HG03097 (cell line): Measurements from ENCODE around the gene POLD3.

Source experiments
- ATAC-seq: cut with Tn5 transposase; IDR thresholded peaks from one replicate; pipeline ENCODE4 v1.9.1; 2021; ENCODE audit not compliant: unreplicated experiment, low FRiP score

POLD3 gene

GRCh38 chr11:74672332-74672955 lies 80.1 kb downstream of the POLD3 start:
- ATAC-seq, result no peak

GRCh38 chr11:74672956-74673692 lies 80.7 kb downstream of the POLD3 start:
- ATAC-seq, result no peak

- ATAC-seq, result no peak
Observed at GRCh38 chr11:74673693-74674360, 81.4 kb downstream of the POLD3 start.

GRCh38 chr11:74675761-74676160 lies 83.4 kb downstream of the POLD3 start:
- ATAC-seq, result no peak

DNA sequence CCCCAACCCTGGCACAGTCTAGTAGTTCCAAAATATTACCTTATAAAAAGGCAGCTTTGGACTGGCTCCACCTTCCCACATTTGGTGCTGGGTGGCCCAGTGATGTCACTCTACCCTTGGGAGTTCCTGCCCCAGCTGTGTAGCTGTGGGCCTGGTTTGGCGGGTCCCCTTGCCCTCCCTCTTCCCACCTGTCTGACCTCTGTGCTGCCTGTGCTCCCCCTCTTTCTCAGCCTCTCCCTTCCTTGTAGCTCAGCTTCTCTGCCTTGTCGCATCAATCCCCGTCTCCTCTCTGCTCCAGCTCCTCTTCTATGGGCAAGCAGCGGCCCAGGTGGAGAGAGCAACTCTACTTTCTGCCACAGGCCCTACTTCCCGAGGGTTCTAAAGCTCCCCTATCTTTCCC lies 84.2 kb downstream of the POLD3 start:
- ATAC-seq, result no peak

DNA sequence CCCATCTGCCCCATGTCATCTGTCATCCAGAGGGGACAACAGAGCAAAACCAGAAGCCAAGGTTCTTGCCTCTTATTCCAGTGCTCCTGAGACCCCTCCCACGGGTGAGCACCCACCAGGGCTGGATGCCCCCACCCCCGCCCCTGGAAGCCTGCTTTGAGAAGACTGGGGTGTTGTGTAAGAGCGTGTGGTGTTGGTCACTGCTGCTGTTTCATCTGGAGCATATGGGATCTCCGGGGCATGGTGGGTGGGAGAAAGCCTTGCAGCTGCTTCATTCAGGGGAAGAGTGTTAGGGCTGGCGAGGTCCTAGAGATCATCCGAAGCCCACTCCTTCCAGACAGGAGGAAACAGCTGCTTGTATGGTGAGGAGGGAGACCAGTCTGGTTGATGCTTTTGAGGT lies 84.7 kb downstream of the POLD3 start:
- no peak for ATAC-seq

DNA sequence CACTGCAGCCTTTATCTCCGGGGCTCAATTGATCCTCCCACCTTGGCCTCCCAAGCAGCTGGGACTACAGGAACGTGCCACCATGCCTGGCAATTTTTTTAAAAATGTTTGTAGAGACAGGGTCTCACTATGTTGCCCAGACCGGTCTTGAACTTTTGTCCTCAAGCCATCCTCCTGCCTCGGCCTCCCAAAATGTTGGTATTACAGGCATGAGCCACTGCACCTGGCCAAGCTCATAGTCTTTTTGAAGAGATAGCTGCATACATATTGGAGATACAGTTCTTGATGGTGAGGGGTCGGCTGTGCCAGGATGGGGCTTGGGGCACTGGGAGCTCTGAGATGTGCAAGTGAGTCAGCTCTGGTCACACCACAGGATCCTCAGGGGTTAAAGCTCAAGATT lies 85.7 kb downstream of the POLD3 start:
- ATAC-seq, result no peak

DNA sequence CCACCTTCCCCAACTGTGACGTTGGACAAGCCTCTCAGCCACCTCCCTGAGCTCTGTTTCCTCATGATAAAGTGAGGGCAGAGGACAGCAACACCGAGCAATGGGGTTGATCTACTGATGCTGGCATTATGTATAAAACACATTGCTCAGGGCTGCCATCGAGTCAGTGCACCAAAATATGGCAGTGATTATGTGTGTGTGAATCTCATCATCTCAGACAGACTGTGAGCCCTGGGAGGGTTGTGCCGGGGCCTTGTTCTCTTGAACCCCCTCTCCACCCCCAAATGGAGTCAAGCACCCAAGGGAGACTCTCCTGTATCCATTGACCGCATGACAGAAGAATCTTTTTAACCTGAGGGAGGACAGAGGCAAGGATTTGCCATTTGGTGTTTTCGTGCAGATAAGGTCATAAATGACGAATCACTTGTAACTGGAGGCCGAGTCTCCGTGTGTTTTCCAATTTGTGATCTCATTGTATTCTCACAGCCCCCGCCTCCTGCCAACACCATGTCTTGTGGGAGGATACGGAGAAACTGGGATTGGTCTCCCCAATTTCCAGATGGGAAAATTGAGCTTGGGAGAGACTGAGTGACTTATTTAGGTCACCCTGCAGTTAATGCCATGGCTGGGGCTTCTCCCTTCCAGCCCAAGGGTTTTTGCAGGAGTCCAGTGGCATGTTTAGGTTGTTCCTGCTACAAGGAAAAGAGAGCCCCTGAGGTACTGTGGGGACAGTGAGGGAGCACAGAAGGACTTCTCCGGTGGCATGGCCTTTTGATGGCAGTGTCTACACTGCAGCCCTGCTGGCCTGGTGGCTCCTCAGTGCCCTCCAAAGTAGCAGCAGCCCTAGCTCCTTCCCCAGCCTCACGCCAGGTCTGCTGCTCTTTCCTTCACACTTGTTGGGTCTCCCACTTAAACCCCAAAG lies 86.5 kb downstream of the POLD3 start:
- ATAC-seq, result no peak

DNA sequence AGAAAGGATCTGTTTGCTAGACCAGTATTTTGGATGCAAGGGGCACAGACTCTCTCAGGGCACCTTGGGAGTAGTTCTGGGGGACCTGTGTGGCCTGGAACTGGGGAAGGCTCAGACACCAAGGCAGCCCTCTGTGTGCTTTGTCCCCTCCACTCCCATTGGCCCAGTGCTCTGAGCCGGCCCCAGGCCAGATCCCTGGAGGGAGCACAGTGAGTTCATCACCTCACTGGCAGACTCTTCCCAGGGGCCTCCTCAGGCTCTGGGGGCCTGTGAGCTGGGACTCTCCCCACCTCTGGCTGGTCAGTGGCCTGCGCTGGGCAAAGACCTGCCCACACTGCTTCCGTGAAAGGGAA lies 87.1 kb downstream of the POLD3 start:
- no peak for ATAC-seq

- no peak for ATAC-seq
Observed at GRCh38 chr11:74680035-74680671, 87.8 kb downstream of the POLD3 start.

DNA sequence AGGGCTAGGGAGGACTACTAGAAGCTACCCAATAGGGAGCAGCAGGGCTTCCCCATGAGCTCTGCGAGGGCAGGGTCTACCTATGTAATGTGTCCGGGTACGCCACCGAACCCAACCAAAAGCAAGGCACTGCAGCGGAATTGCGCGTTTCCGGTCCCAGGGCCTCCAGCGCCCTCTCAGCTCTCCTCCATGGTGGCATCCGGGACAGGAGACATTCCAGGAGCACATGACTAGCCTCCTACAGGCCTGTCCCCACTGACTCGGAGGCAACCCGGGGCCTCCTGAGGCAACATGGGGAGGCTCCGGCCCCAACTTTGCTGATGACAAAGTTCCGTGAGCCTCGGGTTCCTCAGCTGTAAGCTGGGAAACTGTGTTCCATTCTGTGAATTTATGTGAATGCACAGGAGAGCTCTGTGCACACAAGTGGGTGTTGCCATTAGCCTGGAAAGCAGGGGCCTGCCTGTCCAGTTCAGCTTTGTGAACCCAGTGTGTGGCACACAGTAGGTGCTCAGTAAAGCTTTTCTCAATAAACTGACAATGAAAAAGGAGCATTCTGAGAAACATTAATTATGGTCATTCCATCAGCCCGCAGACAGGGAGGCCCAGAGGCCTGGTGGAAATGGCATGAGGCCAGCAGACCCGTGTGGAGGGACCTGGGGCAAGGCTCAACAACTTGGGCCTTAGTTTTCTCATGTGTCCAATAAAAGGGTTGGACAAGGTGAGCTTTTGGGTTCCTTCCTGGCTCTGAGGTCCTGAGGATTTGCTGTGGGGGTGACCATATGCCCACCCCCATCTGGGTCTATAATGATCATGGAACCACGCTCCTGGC lies 88.5 kb downstream of the POLD3 start:
- no peak for ATAC-seq

GRCh38 chr11:74681686-74682651 lies 89.6 kb downstream of the POLD3 start:
- no peak for ATAC-seq

DNA sequence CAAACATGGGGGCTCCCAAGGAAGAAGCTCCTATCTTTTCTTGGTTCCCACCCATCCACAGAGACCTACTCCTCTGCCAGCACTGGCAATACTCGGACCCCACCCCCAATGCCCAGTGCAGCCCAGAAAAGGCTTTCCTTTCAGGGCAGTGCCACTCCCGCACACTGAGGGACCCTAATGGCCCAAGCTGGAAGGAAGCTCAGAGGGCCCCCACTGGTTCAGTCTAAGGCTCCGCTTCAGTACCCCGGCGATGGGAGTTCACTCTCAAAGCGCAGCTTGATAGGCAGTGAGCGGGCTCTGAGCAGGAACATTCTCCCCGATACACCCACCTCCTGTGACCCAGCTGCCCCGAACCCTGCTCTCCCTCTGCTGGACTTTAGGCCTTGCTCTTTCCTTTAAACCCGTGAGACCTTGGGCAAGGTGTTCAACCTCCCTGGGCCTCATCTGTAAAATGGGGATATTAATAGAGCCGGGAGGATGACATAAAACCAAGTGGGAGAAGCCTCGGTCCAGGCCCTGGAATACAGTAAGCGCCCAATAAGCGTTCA lies 90.4 kb downstream of the POLD3 start:
- ATAC-seq, result no peak

- no peak for ATAC-seq
Observed at GRCh38 chr11:74683279-74683871, 91.0 kb downstream of the POLD3 start.

- no peak for ATAC-seq
Observed at GRCh38 chr11:74683941-74684481, 91.6 kb downstream of the POLD3 start.

DNA sequence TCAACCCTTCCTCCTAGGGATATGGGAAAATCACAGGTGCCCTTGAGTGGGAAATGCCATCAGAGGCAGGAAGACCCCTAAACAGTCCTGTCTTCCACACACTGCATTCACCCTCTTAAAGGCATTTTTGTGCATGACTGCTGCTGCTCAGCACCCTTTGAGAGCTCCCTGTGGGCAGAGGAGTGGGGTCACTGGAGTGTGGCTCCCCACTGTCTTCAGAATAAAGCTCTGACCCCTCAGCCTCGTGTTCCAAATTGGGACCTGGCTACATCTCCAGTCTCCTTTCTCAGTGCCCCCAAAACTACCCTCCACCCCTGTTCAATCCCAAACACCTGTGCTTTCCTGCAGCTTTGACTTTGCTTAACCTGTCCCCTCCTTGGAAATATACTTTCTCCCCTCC lies 92.3 kb downstream of the POLD3 start:
- no peak for ATAC-seq

DNA sequence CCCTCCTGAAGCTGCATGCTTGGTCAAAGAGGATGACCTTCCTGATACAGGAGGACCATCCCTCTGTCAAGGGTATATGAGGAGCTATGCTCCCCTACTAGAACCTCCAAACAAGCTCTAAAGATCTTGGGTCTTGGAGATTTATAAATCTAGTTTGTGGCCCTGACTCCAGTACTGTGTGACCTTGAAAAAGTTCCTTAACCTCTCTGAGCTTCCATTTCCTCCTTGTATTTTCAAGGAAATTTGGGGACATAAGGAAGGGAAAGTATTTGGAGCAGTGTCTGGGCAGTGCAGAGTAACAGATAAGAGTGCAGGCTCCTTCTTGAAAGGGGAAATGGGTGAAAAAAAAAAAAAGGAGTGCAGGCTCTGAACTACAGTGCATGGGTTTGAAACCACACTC lies 93.0 kb downstream of the POLD3 start:
- no peak for ATAC-seq

DNA sequence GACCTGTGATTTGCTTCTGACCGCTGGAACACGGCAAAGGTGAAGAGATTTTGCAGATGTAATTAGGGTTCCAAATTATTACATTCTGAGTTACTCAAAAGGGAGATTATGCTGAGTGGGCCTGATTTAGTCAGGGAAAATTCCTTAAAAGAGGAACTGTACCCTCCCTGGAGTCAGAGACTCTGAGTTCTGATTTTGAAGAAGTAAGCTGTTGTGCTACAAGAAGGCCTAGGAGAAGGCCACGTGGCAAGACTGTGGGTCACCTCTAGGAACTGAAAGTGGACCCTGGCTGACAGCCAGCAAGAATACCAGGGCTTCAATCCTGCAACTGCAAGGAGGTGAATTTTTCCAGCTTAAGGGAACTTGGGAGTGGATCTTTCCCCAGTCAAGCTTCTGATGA lies 93.5 kb downstream of the POLD3 start:
- ATAC-seq, result no peak
